ENCODE results near the gene KNDC1.

KNDC1 gene

GRCh38 chr10:133203652-133204195 is 43.7 kb downstream of the KNDC1 start:
- in situ Hi-C loops (cut with HindIII; ENCODE audit: low sequenced_read_pairs): no loop called here

- in situ Hi-C loops (cut with HindIII; ENCODE audit: low sequenced_read_pairs): no loop called here
These were observed 44.4 kb downstream of the KNDC1 start for GRCh38 chr10:133204226-133205015.

- in situ Hi-C loops (cut with HindIII; ENCODE audit: low sequenced_read_pairs): no loop called here
These were observed 45.1 kb downstream of the KNDC1 start for GRCh38 chr10:133205146-133205545.

- in situ Hi-C loops (cut with HindIII; ENCODE audit: low sequenced_read_pairs): no loop called here
These were observed 46.5 kb downstream of the KNDC1 start for GRCh38 chr10:133206356-133207040.

- in situ Hi-C loops (cut with HindIII; ENCODE audit: low sequenced_read_pairs): no loop called here
These were observed 47.1 kb downstream of the KNDC1 start for GRCh38 chr10:133207041-133207600.

GRCh38 chr10:133207627-133208026 is 47.6 kb downstream of the KNDC1 start:
- in situ Hi-C loops (cut with HindIII; ENCODE audit: low sequenced_read_pairs): no loop called here

GRCh38 chr10:133208466-133208865 is 48.4 kb downstream of the KNDC1 start:
- in situ Hi-C loops (cut with HindIII; ENCODE audit: low sequenced_read_pairs): no loop called here

GRCh38 chr10:133209117-133209516 is 49.1 kb downstream of the KNDC1 start:
- in situ Hi-C loops (cut with HindIII; ENCODE audit: low sequenced_read_pairs): no loop called here

- in situ Hi-C loops (cut with HindIII; ENCODE audit: low sequenced_read_pairs): no loop called here
These were observed 49.6 kb downstream of the KNDC1 start for GRCh38 chr10:133209641-133210040.

GRCh38 chr10:133210398-133211140 is 50.5 kb downstream of the KNDC1 start:
- in situ Hi-C loops (cut with HindIII; ENCODE audit: low sequenced_read_pairs): no loop called here

GRCh38 chr10:133211141-133211830 is 51.3 kb downstream of the KNDC1 start:
- in situ Hi-C loops (cut with HindIII; ENCODE audit: low sequenced_read_pairs): no loop called here

- in situ Hi-C loops (cut with HindIII; ENCODE audit: low sequenced_read_pairs): no loop called here
These were observed 52.2 kb downstream of the KNDC1 start for GRCh38 chr10:133211959-133212852.

GRCh38 chr10:133212853-133213494 is 53.0 kb downstream of the KNDC1 start:
- in situ Hi-C loops (cut with HindIII; ENCODE audit: low sequenced_read_pairs): no loop called here

GRCh38 chr10:133213641-133214467 is 53.8 kb downstream of the KNDC1 start:
- in situ Hi-C loops (cut with HindIII; ENCODE audit: low sequenced_read_pairs): no loop called here

- in situ Hi-C loops (cut with HindIII; ENCODE audit: low sequenced_read_pairs): no loop called here
These were observed 54.7 kb downstream of the KNDC1 start for GRCh38 chr10:133214468-133215410.

- in situ Hi-C loops (cut with HindIII; ENCODE audit: low sequenced_read_pairs): no loop called here
These were observed 55.6 kb downstream of the KNDC1 start for GRCh38 chr10:133215586-133215985.

GRCh38 chr10:133216776-133217175 is 56.8 kb downstream of the KNDC1 start:
- in situ Hi-C loops (cut with HindIII; ENCODE audit: low sequenced_read_pairs): no loop called here
